ENCODE measurements around the gene KLK3.

KLK3 gene

DNA sequence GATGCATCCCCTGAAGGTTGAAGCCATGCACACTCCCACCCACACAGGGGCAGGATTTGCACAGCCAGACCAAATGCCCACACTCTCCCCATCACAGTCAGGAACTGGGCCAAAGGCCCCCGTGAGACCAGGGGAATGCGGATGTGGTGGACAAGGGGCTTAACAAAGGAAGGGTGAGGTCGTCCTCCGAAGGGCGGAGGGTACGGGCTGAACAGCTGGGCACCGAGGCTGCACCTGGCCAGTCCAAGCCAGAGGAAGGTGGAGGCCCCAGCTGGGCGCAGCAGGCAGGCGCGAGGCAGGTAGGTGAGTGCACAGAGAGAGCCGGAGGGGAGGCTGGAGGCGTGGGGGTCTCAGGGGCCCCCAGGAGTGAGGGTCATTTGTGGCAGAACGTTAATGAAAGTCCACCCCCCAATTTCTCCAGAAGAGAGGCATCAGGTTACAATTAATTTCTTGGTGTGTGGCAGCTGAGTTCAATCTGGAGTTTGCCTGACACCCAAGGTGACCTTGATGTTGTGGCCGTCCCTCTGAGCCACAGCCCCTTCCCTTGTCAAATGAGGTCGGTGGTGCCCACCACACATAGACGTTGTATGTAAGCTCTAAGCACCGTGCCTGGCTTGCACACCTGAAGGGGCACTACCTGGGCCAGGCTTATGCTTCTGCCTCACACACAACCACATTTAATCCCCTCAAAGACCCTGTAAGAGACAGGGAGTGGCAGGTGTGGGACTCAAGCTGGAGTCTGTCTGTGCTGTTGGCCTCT lies 24.3 kb upstream of the KLK3 start:
- TF ChIP-seq, protein P1, sequence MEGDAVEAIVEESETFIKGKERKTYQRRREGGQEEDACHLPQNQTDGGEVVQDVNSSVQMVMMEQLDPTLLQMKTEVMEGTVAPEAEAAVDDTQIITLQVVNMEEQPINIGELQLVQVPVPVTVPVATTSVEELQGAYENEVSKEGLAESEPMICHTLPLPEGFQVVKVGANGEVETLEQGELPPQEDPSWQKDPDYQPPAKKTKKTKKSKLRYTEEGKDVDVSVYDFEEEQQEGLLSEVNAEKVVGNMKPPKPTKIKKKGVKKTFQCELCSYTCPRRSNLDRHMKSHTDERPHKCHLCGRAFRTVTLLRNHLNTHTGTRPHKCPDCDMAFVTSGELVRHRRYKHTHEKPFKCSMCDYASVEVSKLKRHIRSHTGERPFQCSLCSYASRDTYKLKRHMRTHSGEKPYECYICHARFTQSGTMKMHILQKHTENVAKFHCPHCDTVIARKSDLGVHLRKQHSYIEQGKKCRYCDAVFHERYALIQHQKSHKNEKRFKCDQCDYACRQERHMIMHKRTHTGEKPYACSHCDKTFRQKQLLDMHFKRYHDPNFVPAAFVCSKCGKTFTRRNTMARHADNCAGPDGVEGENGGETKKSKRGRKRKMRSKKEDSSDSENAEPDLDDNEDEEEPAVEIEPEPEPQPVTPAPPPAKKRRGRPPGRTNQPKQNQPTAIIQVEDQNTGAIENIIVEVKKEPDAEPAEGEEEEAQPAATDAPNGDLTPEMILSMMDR (IDR thresholded peaks at IDR 0.05; ENCODE audit: low read depth, low read length, missing control alignments): no peak
- no peak overlapping the region for H3K4me3 ChIP-seq (replicated peaks; ENCODE audit: low read depth, low read length)
- DNase-seq (ENCODE audit: extremely low read depth, low read depth): no peak

DNA sequence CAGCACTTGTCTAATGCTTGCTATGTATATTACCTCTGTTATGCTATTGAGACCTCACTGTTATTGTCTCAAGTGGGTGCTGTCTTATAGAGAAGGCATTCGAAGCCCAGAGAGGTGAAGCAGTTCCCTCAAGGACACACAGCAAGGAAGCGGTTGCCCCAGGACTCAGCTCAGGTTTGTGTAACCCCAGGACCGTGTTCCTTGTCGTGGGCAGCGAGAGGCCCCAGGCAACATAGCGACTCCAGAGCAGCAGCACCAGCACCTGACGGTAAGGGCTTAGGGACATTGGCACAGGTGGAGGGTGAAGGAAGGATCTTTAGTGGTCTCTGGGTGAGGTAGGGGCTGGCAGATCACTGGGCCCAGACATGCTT lies 23.7 kb upstream of the KLK3 start:
- DNase-seq (ENCODE audit: extremely low read depth, low read depth): no peak
- TF ChIP-seq, protein P1 (IDR thresholded peaks at IDR 0.05; ENCODE audit: low read depth, low read length, missing control alignments): no peak
- no peak overlapping the region for H3K4me3 ChIP-seq (replicated peaks; ENCODE audit: low read depth, low read length)

DNA sequence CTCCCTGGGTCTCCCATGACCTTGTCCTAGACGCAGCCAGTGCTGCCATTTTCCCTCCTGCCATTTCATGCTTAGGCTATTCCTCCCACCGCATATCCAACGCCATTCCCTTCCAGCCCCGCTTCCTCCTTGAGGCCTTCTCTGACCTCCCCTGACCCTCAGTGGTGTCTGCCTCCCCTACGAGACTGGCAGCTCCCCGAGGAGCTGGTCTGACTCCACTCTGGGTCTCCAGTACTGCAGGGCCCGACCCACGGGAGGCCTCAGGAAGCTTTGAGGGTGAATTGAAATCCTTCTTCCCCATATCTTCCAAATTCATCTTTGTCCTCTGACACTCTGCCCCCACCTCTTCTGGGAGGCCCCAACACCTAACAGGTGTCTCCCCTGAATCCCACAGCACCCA lies 22.0 kb upstream of the KLK3 start:
- TF ChIP-seq, protein P1 (IDR thresholded peaks at IDR 0.05; ENCODE audit: low read depth, low read length, missing control alignments): no peak
- no peak overlapping the region for H3K4me3 ChIP-seq (replicated peaks; ENCODE audit: low read depth, low read length)
- DNase-seq (ENCODE audit: extremely low read depth, low read depth): no peak

DNA sequence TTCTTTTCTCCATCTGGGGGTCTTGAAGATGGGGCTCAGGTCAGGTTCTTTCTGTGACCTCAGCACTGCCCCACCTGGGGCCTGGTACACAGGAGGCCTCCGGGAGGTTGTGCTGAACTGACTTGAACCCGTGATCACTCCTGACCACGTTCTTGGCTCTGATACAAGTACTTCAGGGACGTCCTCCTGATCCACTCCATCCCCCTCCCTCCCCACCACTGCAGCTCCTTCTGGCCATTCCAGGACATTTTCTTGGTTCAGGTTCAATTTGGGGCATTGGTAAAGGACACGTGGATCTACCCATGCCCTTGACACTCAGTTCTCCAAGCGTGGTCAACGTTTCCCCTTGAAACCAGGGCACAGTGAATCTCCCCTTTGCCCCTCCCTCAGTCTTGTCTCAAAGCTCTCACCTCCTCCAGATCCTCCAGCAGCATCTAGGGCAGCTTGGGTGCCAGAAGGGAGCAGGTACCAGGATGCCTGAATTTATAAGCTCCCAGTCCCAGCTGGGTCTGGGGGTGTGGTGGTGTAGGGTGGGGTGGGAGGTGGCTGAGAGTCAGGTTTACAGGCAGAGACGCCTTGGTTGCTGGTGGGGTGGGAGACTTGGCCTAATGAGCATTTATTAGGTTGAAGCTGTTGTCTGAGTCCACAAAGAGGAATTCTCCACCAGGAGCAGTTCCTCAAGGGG lies 21.5 kb upstream of the KLK3 start, which contains the start of gene KLK15:
Gene KLK15 (minus strand): TSS at position 458 of the 685 bp plus-strand sequence. CDS start 2,082 bp downstream, outside the sequence.
- no peak for DNase-seq (ENCODE audit: extremely low read depth, low read depth)
- no peak within 1 kb of the TSS for H3K4me3 ChIP-seq (replicated peaks; ENCODE audit: low read depth, low read length)
- TF ChIP-seq, protein P1 (IDR thresholded peaks at IDR 0.05; ENCODE audit: low read depth, low read length, missing control alignments): no peak

DNA sequence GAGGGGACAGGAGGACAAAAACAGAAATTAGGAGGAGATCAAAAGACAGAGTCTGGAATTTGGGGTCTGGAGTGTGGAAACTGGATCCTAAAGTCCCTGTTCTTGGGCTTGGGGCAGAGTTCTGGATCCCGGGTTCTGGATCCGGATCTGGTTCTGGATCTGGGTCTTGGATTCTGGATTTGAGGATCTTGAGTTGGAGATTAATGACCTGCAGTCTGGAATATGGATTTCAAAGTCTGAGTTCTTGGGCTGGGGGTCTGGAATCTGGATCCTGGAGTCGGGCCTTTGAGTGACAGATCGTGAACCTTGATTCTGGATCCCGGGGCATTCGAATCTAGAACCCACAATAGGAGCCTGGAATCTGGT lies 20.9 kb upstream of the KLK3 start:
- TF ChIP-seq, protein P1 (IDR thresholded peaks at IDR 0.05; ENCODE audit: low read depth, low read length, missing control alignments): no peak
- no peak for DNase-seq (ENCODE audit: extremely low read depth, low read depth)
- H3K4me3 ChIP-seq (replicated peaks; ENCODE audit: low read depth, low read length): no peak overlapping the region

DNA sequence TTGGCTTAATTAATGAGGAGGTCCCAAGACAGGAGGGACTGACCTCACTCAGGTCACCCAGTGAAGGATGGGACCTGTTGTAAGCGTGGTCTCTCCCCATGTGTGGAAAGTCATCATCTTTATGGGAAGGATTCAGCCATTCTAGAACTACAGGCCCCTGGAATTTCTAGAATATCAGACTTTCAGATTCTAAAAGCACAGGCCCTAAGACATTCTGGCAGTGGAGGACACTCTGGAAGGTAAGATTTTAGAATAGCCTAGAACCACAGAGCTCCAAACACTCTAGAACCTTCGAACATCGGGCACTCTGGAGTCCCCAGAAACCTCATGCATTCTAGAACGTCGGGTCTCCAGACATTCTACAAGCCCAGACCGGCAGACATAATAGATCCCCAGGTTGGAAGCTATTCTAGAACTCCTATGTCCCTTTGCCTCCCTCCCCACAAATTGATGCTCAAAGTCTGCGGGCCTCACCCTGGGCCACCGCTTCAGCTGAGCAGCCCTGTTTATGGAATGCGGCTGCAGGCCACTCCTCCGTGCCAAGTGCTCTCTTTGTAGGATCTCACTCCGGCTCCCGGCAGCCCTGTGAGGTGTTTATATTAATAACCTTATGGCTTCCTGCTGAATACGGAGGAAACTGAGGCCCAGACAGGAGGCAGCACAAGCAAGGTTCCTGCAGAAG lies 19.5 kb upstream of the KLK3 start:
- TF ChIP-seq, protein P1 (IDR thresholded peaks at IDR 0.05; ENCODE audit: low read depth, low read length, missing control alignments): no peak
- DNase-seq (ENCODE audit: extremely low read depth, low read depth): no peak
- peak overlapping the region; percentile 46 for H3K4me3 ChIP-seq (replicated peaks; ENCODE audit: low read depth, low read length)
